ENCODE results near the gene BARHL1. TPM values are rescaled to one million over a fixed set of nuclear protein-coding genes. Genes with fewer than 3 reads are reported as not detected.

BARHL1 gene
- total and polyA plus RNA-seq, 4 donors, result not detected

- no peak overlapping the region for H3K27ac ChIP-seq (ENCODE audit: low read depth in 1 of 2, low read length in 1 of 2)
- peaks cover 0 to 6% (median 0%) of the 10 kb centered on the region in 4 donors for H3K9me3 ChIP-seq (ENCODE audit: control insufficient read depth in 4 of 4, insufficient read depth in 3 of 4, low read length in 3 of 4)
- peaks cover 4 to 24% (median 9%) of the 10 kb centered on the region in 4 donors for H3K36me3 ChIP-seq (ENCODE audit: control insufficient read depth in 4 of 4, insufficient read depth in 4 of 4, low read length in 4 of 4)
- WGBS, 2 donors, result 91 to 93% methylated on average over 6 of the region's 6 CpGs
- peaks cover 0 to under 1% (median 0%) of the 10 kb centered on the region in 5 donors for H3K4me1 ChIP-seq (ENCODE audit: control insufficient read depth in 5 of 5, insufficient read depth in 5 of 5, low read length in 5 of 5)
- ATAC-seq (ENCODE audit: insufficient read depth, low FRiP score) (no peak), DNase-seq (no peak)
- peaks cover 0 to 24% (median 20%) of the 10 kb centered on the region in 3 donors for H3K27me3 ChIP-seq (ENCODE audit: control insufficient read depth in 3 of 3, insufficient read depth in 3 of 3, low read length in 2 of 3)
- no peak overlapping the region for H3K4me3 ChIP-seq
- H3K9ac ChIP-seq (ENCODE audit: insufficient read depth in 1 of 2, low read length in 2 of 2), result no peak overlapping the region
- no peak for TF ChIP-seq CTCF (IDR thresholded peaks at IDR 0.05; ENCODE audit: control extremely low read depth, extremely low read depth)
These were observed 12.9 kb downstream of the BARHL1 start for GRCh38 chr9:132595319-132595718.

- H3K27ac ChIP-seq (ENCODE audit: low read depth in 1 of 2, low read length in 1 of 2), result no peak overlapping the region
- H3K27me3 ChIP-seq (ENCODE audit: control insufficient read depth in 3 of 3, insufficient read depth in 3 of 3, low read length in 2 of 3), result peaks cover 0 to 18% (median 14%) of the 10 kb centered on the region in 3 donors
- no peak overlapping the region for H3K4me3 ChIP-seq
- WGBS, 2 donors, result 74 to 75% methylated on average over 3 of the region's 3 CpGs
- no peaks in the 10 kb centered on the region for H3K4me1 ChIP-seq (ENCODE audit: control insufficient read depth in 5 of 5, insufficient read depth in 5 of 5, low read length in 5 of 5)
- peaks cover 0 to 6% (median 0%) of the 10 kb centered on the region in 4 donors for H3K9me3 ChIP-seq (ENCODE audit: control insufficient read depth in 4 of 4, insufficient read depth in 3 of 4, low read length in 3 of 4)
- ATAC-seq (ENCODE audit: insufficient read depth, low FRiP score) (no peak), DNase-seq (no peak)
- no peak for TF ChIP-seq CTCF (IDR thresholded peaks at IDR 0.05; ENCODE audit: control extremely low read depth, extremely low read depth)
- H3K36me3 ChIP-seq (ENCODE audit: control insufficient read depth in 4 of 4, insufficient read depth in 4 of 4, low read length in 4 of 4), result peaks cover 4 to 27% (median 9%) of the 10 kb centered on the region in 4 donors
- no peak overlapping the region for H3K9ac ChIP-seq (ENCODE audit: insufficient read depth in 1 of 2, low read length in 2 of 2)
These were observed 13.8 kb downstream of the BARHL1 start for GRCh38 chr9:132596200-132596599.

- Histone ChIP-seq H3K4me1 (ENCODE audit: control insufficient read depth in 5 of 5, insufficient read depth in 5 of 5, low read length in 5 of 5) (no peaks in the 10 kb centered on the region), H3K36me3 (ENCODE audit: control insufficient read depth in 4 of 4, insufficient read depth in 4 of 4, low read length in 4 of 4) (peaks cover 4 to 35% (median 9%) of the 10 kb centered on the region in 4 donors), H3K4me3 (no peak overlapping the region), H3K27me3 (ENCODE audit: control insufficient read depth in 3 of 3, insufficient read depth in 3 of 3, low read length in 2 of 3) (peaks cover 0 to 8% (median 4%) of the 10 kb centered on the region in 3 donors), H3K9me3 (ENCODE audit: control insufficient read depth in 4 of 4, insufficient read depth in 3 of 4, low read length in 3 of 4) (peaks cover 0 to 6% (median 0%) of the 10 kb centered on the region in 4 donors), H3K27ac (ENCODE audit: low read depth in 1 of 2, low read length in 1 of 2) (no peak overlapping the region), H3K9ac (ENCODE audit: insufficient read depth in 1 of 2, low read length in 2 of 2) (no peak overlapping the region)
- 86 to 88% methylated on average over 16 of the region's 16 CpGs for WGBS, 2 donors
- DNase-seq (no peak), ATAC-seq (ENCODE audit: insufficient read depth, low FRiP score) (no peak)
- no peak for TF ChIP-seq CTCF (IDR thresholded peaks at IDR 0.05; ENCODE audit: control extremely low read depth, extremely low read depth)
These were observed 14.8 kb downstream of the BARHL1 start for GRCh38 chr9:132597073-132597775.
